HG03025 (cell line): Measurements from ENCODE around the gene NEDD9.

Experiments
- ATAC-seq: cut with Tn5 transposase; IDR thresholded peaks from one replicate; pipeline ENCODE4 v1.9.1; 2021; ENCODE audit warnings: mild to moderate bottlenecking, moderate library complexity; ENCODE audit not compliant: unreplicated experiment, low FRiP score

Gene NEDD9

GRCh38 chr6:11260249-11261038 is 28.0 kb upstream of the NEDD9 start:
- no peak for ATAC-seq

- no peak for ATAC-seq
Observed at GRCh38 chr6:11258260-11259237, 26.1 kb upstream of the NEDD9 start.

- ATAC-seq: no peak
Observed at GRCh38 chr6:11255610-11256009, 23.1 kb upstream of the NEDD9 start.

- no peak for ATAC-seq
Observed at GRCh38 chr6:11253594-11253993, 21.1 kb upstream of the NEDD9 start.

- ATAC-seq: no peak
Observed at GRCh38 chr6:11251553-11252360, 19.3 kb upstream of the NEDD9 start.

GRCh38 chr6:11250108-11250507 is 17.6 kb upstream of the NEDD9 start:
- no peak for ATAC-seq

- ATAC-seq: no peak
Observed at GRCh38 chr6:11248974-11249761, 16.7 kb upstream of the NEDD9 start.

GRCh38 chr6:11246722-11247121 is 14.3 kb upstream of the NEDD9 start:
- no peak for ATAC-seq

GRCh38 chr6:11245381-11246256 is 13.2 kb upstream of the NEDD9 start:
- no peak for ATAC-seq

GRCh38 chr6:11244387-11245126 is 12.1 kb upstream of the NEDD9 start:
- ATAC-seq: no peak

- no peak for ATAC-seq
Observed at GRCh38 chr6:11243861-11244260, 11.4 kb upstream of the NEDD9 start.

GRCh38 chr6:11242711-11243110 is 10.2 kb upstream of the NEDD9 start:
- ATAC-seq: no peak

GRCh38 chr6:11241793-11242201 is 9.3 kb upstream of the NEDD9 start:
- no peak for ATAC-seq

- no peak for ATAC-seq
Observed at GRCh38 chr6:11241154-11241792, 8.8 kb upstream of the NEDD9 start.

- ATAC-seq: no peak
Observed at GRCh38 chr6:11237956-11238355, 5.5 kb upstream of the NEDD9 start.

GRCh38 chr6:11237428-11237827 is 5.0 kb upstream of the NEDD9 start:
- ATAC-seq: no peak

- ATAC-seq: no peak
Observed at GRCh38 chr6:11236915-11237314, 4.4 kb upstream of the NEDD9 start.
